Esophagus muscularis mucosa (tissue), 4 donors: ENCODE measurements around the gene TTC34. TPM values are rescaled to one million over a fixed set of nuclear protein-coding genes. Genes with fewer than 3 reads are reported as not detected.

Experiments
- DNase-seq: peaks from one replicate; pipeline ENCODE4 v3.0.0-alpha.2; 2017; ENCODE audit errors: extremely low spot score
- H3K27ac ChIP-seq, 4 donors: fragments of 200-600 bp; sonication (generic); replicated peaks in 1 of 4; 1 replicate in 3 of 4; 2 replicates in 1 of 4; pipeline ENCODE4 v1.5.1; 2016 to 2019; ENCODE audit warnings: mild to moderate bottlenecking in 1 of 4
- H3K27me3 ChIP-seq, 4 donors: fragments of 200-600 bp; sonication (generic); one replicate each; pipeline versions ENCODE4 v1.5.1 to v1.6.0; 2016 to 2019
- H3K36me3 ChIP-seq, 4 donors: fragments of 200-600 bp; sonication (generic); one replicate each; pipeline ENCODE4 v1.5.1; 2016 to 2019
- H3K4me1 ChIP-seq, 4 donors: fragments of 200-600 bp; sonication (generic); one replicate each; pipeline ENCODE4 v1.5.1; 2016 to 2019
- H3K4me3 ChIP-seq, 4 donors: fragments of 200-600 bp; sonication (generic); 1 replicate in 2 of 4; 2 replicates in 2 of 4; pipeline ENCODE4 v1.5.1; 2016 to 2019; ENCODE audit warnings: mild to moderate bottlenecking in 4 of 4, moderate library complexity in 1 of 4
- H3K9me3 ChIP-seq, 4 donors: fragments of 200-600 bp; sonication (generic); 1 replicate in 3 of 4; 2 replicates in 1 of 4; pipeline ENCODE4 v1.5.1; 2016 to 2019
- CTCF ChIP-seq, 3 experiments: fragments of 200-600 bp in 2 of 3; fragments of 450-650 bp in 1 of 3; sonication (generic) in 2 of 3; IDR thresholded peaks; one replicate each; pipeline ENCODE4 v1.5.1; 2017 to 2019; ENCODE audit warnings: antibody characterized with exemption in 3 of 3, mild to moderate bottlenecking in 2 of 3, moderate library complexity in 1 of 3
- EP300 ChIP-seq: sonication (generic); formaldehyde crosslinking; IDR thresholded peaks from one replicate; pipeline ENCODE4 v1.6.1; 2017; ENCODE audit warnings: antibody characterized with exemption
- POLR2A ChIP-seq: fragments of 450-650 bp; IDR thresholded peaks from one replicate; pipeline ENCODE4 v1.6.1; 2017; ENCODE audit warnings: antibody characterized with exemption, moderate library complexity, mild to moderate bottlenecking, low read depth
- POLR2AphosphoS5 ChIP-seq, 2 donors: sonication (generic); formaldehyde crosslinking; IDR thresholded peaks; one replicate each; pipeline ENCODE4 v1.6.1; 2017; ENCODE audit warnings: antibody characterized with exemption in 2 of 2
- WGBS: methylation state at CpG from one replicate; pipeline ENCODE4 v1.1.5; 2018; 5-methylcytosine and 5-hydroxymethylcytosine counted together
- intact Hi-C: fragments of 100-400 bp; cut with DNase I; formaldehyde crosslinking; loops from one replicate; pipeline ENCODE4 v1.15.1; 2023
- total RNA-seq, 4 donors: library from RNA; depleted of rRNA; stranded (reverse); fragments of >200 nt; gene quantifications; one replicate each; pipeline versions ENCODE4 v1.1.0 to v1.2.1, GENCODE V29; 2016

The TTC34 gene
- total RNA-seq, 4 donors from 2014 or later, result under 0.01 to 0.46 (median 0.10) TPM

GRCh38 chr1:2829846-2830615 is 28.5 kb upstream of the TTC34 start:
- TF ChIP-seq POLR2AphosphoS5 (IDR thresholded peaks at IDR 0.05) (no peak), CTCF (IDR thresholded peaks at IDR 0.05) (no peak), POLR2A (no peak), EP300 (no peak)
- H3K9me3 ChIP-seq, result peaks cover 0 to 11% (median 9%) of the 10 kb centered on the region in 4 donors
- H3K4me1 ChIP-seq, result no peaks in the 10 kb centered on the region
- peaks cover 0 to 84% (median 0%) of the 10 kb centered on the region in 4 donors for H3K27me3 ChIP-seq
- DNase-seq, result no peak
- no peak overlapping the region for H3K4me3 ChIP-seq
- intact Hi-C loops, result loop anchor here (10.0 kb wide), 1 partner anchor 595 kb away; no protein-coding TSS in a partner anchor
- H3K36me3 ChIP-seq, result no peaks in the 10 kb centered on the region
- 69% methylated on average over 8 of the region's 23 CpGs for WGBS
- H3K27ac ChIP-seq, result no peak overlapping the region

GRCh38 chr1:2828586-2829250 is 27.2 kb upstream of the TTC34 start:
- no peak for DNase-seq
- WGBS, result 82% methylated on average over 17 of the region's 18 CpGs
- no peak overlapping the region for H3K4me3 ChIP-seq
- peaks cover 0 to 11% (median 9%) of the 10 kb centered on the region in 4 donors for H3K9me3 ChIP-seq
- no peaks in the 10 kb centered on the region for H3K4me1 ChIP-seq
- no peaks in the 10 kb centered on the region for H3K36me3 ChIP-seq
- no peak for TF ChIP-seq CTCF (IDR thresholded peaks at IDR 0.05)
- TF ChIP-seq EP300, result no peak
- no peak for TF ChIP-seq POLR2A
- TF ChIP-seq POLR2AphosphoS5 (IDR thresholded peaks at IDR 0.05), result no peak
- H3K27ac ChIP-seq, result no peak overlapping the region
- peaks cover 0 to 84% (median 0%) of the 10 kb centered on the region in 4 donors for H3K27me3 ChIP-seq
- intact Hi-C loops, result loop anchor here (10.0 kb wide), 1 partner anchor 596 kb away; no protein-coding TSS in a partner anchor

- no peaks in the 10 kb centered on the region for H3K36me3 ChIP-seq
- peaks cover 0 to 11% (median 9%) of the 10 kb centered on the region in 4 donors for H3K9me3 ChIP-seq
- peaks cover 0 to 84% (median 3%) of the 10 kb centered on the region in 4 donors for H3K27me3 ChIP-seq
- 76% methylated on average over 4 of the region's 14 CpGs for WGBS
- intact Hi-C loops, result loop anchor here (10.0 kb wide), 1 partner anchor 598 kb away; no protein-coding TSS in a partner anchor
- H3K27ac ChIP-seq, result no peak overlapping the region
- TF ChIP-seq POLR2A (no peak), EP300 (no peak), CTCF (IDR thresholded peaks at IDR 0.05) (no peak), POLR2AphosphoS5 (IDR thresholded peaks at IDR 0.05) (no peak)
- H3K4me3 ChIP-seq, result no peak overlapping the region
- peaks cover 0 to 5% (median 4%) of the 10 kb centered on the region in 4 donors for H3K4me1 ChIP-seq
- DNase-seq, result no peak
Observed at GRCh38 chr1:2826736-2827292, 25.3 kb upstream of the TTC34 start.

GRCh38 chr1:2826316-2826715 is 24.8 kb upstream of the TTC34 start:
- Histone ChIP-seq H3K4me3 (no peak overlapping the region), H3K36me3 (no peaks in the 10 kb centered on the region), H3K27ac (no peak overlapping the region), H3K9me3 (peaks cover 0 to 11% (median 9%) of the 10 kb centered on the region in 4 donors), H3K27me3 (peaks cover 0 to 84% (median 4%) of the 10 kb centered on the region in 4 donors), H3K4me1 (peaks cover 0 to 8% (median 7%) of the 10 kb centered on the region in 4 donors)
- intact Hi-C loops, result loop anchor here (10.0 kb wide), 1 partner anchor 598 kb away; no protein-coding TSS in a partner anchor
- 86% methylated on average over 9 of the region's 15 CpGs for WGBS
- DNase-seq, result no peak
- TF ChIP-seq CTCF (IDR thresholded peaks at IDR 0.05) (no peak), EP300 (no peak), POLR2AphosphoS5 (IDR thresholded peaks at IDR 0.05) (no peak), POLR2A (no peak)
